Measurements from ENCODE around the gene CLIP1.

DNA sequence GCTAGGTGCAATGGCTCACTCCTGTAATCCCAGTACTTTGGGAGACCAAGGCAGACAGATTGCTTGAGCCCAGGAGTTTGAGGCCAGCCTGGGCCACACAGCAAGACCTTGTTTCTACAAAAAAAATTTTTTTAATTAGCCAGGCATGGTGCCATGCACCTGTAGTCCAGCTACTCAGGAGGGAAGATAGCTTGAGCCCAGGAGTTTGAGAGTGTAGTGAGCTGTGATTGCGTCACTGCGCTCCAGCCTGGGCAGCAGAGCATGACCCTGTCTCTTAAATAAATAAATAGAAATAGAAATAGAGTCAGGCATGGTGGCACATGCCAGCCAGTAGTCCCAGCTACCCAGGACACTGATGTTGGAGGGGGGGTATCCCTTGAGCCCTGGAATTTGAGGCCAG lies 36.7 kb upstream of the CLIP1 start:
- TF ChIP-seq, protein P1, sequence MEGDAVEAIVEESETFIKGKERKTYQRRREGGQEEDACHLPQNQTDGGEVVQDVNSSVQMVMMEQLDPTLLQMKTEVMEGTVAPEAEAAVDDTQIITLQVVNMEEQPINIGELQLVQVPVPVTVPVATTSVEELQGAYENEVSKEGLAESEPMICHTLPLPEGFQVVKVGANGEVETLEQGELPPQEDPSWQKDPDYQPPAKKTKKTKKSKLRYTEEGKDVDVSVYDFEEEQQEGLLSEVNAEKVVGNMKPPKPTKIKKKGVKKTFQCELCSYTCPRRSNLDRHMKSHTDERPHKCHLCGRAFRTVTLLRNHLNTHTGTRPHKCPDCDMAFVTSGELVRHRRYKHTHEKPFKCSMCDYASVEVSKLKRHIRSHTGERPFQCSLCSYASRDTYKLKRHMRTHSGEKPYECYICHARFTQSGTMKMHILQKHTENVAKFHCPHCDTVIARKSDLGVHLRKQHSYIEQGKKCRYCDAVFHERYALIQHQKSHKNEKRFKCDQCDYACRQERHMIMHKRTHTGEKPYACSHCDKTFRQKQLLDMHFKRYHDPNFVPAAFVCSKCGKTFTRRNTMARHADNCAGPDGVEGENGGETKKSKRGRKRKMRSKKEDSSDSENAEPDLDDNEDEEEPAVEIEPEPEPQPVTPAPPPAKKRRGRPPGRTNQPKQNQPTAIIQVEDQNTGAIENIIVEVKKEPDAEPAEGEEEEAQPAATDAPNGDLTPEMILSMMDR (IDR thresholded peaks at IDR 0.05): no peak
- no peak for TF ChIP-seq POLR2A (IDR thresholded peaks at IDR 0.05)

Measured in uterus (tissue), 2 donors.